HG03565 (cell line): ENCODE data around the gene VDR.

ENCODE experiments used
- ATAC-seq: cut with Tn5 transposase; IDR thresholded peaks from one replicate; pipeline ENCODE4 v1.9.1; 2021; ENCODE audit warnings: mild to moderate bottlenecking, moderate library complexity; ENCODE audit not compliant: unreplicated experiment

Gene VDR

GRCh38 chr12:47896022-47896421 lies 8.8 kb downstream of the VDR start:
- ATAC-seq, result no peak

- ATAC-seq, result no peak
Measured at GRCh38 chr12:47894652-47895051, 10.1 kb downstream of the VDR start.

GRCh38 chr12:47894068-47894467 lies 10.7 kb downstream of the VDR start:
- no peak for ATAC-seq

GRCh38 chr12:47892819-47893218 lies 12.0 kb downstream of the VDR start:
- no peak for ATAC-seq

GRCh38 chr12:47891356-47891755 lies 13.4 kb downstream of the VDR start:
- ATAC-seq, result no peak

GRCh38 chr12:47889040-47889439 lies 15.8 kb downstream of the VDR start:
- ATAC-seq, result peak; percentile 47

GRCh38 chr12:47888153-47888819 lies 16.5 kb downstream of the VDR start:
- ATAC-seq, result no peak

- no peak for ATAC-seq
Measured at GRCh38 chr12:47887529-47887928, 17.3 kb downstream of the VDR start.

- ATAC-seq, result no peak
Measured at GRCh38 chr12:47886510-47887240, 18.1 kb downstream of the VDR start.

- no peak for ATAC-seq
Measured at GRCh38 chr12:47885566-47885965, 19.2 kb downstream of the VDR start.

GRCh38 chr12:47885012-47885501 lies 19.7 kb downstream of the VDR start:
- ATAC-seq, result peak; percentile 44

- ATAC-seq, result no peak
Measured at GRCh38 chr12:47884501-47884900, 20.3 kb downstream of the VDR start.

- ATAC-seq, result no peak
Measured at GRCh38 chr12:47883663-47884195, 21.1 kb downstream of the VDR start.

- ATAC-seq, result peak; percentile 61
Measured at GRCh38 chr12:47882781-47883546, 21.8 kb downstream of the VDR start.

- no peak for ATAC-seq
Measured at GRCh38 chr12:47881826-47882427, 22.9 kb downstream of the VDR start.

GRCh38 chr12:47881051-47881450 lies 23.7 kb downstream of the VDR start:
- no peak for ATAC-seq

GRCh38 chr12:47878918-47879481 lies 25.8 kb downstream of the VDR start:
- ATAC-seq, result no peak

- no peak for ATAC-seq
Measured at GRCh38 chr12:47878293-47878917, 26.4 kb downstream of the VDR start.

GRCh38 chr12:47877081-47877480 lies 27.7 kb downstream of the VDR start:
- ATAC-seq, result no peak

- ATAC-seq, result no peak
Measured at GRCh38 chr12:47876440-47876960, 28.3 kb downstream of the VDR start.
